Heart left ventricle (tissue), 13 donors: ENCODE measurements around the gene UBE2R2.

ENCODE experiments used
- CTCF ChIP-seq, 12 donors: fragments of 200-600 bp; sonication (generic) in 4 of 12; IDR thresholded peaks; one replicate each; pipeline versions ENCODE4 v1.5.0 to v1.8.0; 2018 to 2022; ENCODE audit warnings: antibody characterized with exemption in 12 of 12, mild to moderate bottlenecking in 5 of 12
- POLR2A ChIP-seq, 2 donors: fragments of 450-650 bp; IDR thresholded peaks; one replicate each; pipeline ENCODE4 v1.6.1; 2017; ENCODE audit warnings: antibody characterized with exemption in 2 of 2, mild to moderate bottlenecking in 2 of 2, moderate library complexity in 2 of 2
- donor health status: ischemic (EF 13 %, LVEDD 7.1; RV severe dilation, severe dysfunction).
- donor health status: DM: no; HTN: yes; CAD: no.
- donor health status: DM: no; HTN: no; CAD: no.
- donor health status: ischemic (EF 25% LVEDD 6.9; RV normal size, moderate dysfunction).
- donor health status: ischemic (EF 25% LVEDD 5.7; RV mildly dilated, moderate dysfunction).
- donor health status: ischemic (EF 35%, LVEDD 5.7; RV mildly dilated, moderate dysfunction).
- donor health status: nonischemic (EF 11% LVEDD 7.7; RV severe dilation, severe dysfunction).
- donor health status: DM: yes; HTN: yes; CAD: no.
- donor health status: PGD.
- donor health status: ischemic (EF 29% LVEDD 5.4; RV normal size, mild dysfunction).
- donor health status: nonischemic (EF 23%, LVEDD 6.1; RV moderate dilation, normal function).

- TF ChIP-seq CTCF (IDR thresholded peaks at IDR 0.05) = no peak
- no peak for TF ChIP-seq POLR2A (IDR thresholded peaks at IDR 0.05)
Observed at GRCh38 chr9:33914887-33915628, 98.1 kb downstream of the UBE2R2 start.
